GM13976 (cell line): ENCODE measurements around the gene CREB3.

Source experiments
- DNase-seq: peaks from one replicate; pipeline ENCODE4 v3.0.0; 2012; ENCODE audit warnings: low spot score
- in situ Hi-C: fragments of 300-500 bp; cut with MboI; formaldehyde crosslinking; loops from one replicate; pipeline ENCODE4 v1.12.0; 2022; ENCODE audit warnings: low sequenced_read_pairs, mixed read lengths, inconsistent platforms; ENCODE audit not compliant: unreplicated experiment
- TF ChIP-seq, protein P1 (sequence below): IDR thresholded peaks from 2 replicates; pipeline ENCODE4 v1.5.1; 2012; ENCODE audit warnings: borderline replicate concordance, mild to moderate bottlenecking; ENCODE audit not compliant: insufficient read depth; ENCODE audit errors: extremely low read depth, missing control alignments, control extremely low read depth

The CREB3 gene

DNA sequence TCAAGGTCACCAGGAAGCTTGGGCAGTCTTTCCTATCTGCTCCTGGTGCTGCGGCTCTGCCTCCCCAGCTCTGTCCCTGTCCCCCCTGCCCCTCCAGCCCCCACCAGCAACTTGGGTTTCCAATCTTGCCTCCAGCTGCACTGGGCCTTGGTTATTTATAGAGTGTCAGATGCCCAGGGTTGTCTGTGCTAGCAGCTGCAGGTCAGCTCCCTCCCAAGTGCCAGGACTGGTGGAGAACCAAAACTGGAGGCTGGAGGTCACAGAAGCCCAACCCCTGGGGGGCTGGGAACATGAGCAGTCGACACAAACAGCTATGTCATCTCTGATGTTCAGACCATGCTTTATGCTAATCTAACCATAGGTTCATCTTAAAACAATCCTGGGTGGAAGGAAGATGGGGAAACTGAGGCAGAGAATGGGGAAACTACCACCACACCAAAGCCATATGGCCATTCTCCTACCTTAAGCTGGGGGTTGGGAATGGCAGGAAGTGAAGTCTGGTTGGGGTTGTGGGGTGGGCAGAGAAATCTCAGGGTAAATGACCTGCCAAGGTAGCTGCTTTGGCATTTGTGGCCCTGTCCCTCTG is 44.4 kb upstream of the CREB3 start:
- TF ChIP-seq, protein P1, sequence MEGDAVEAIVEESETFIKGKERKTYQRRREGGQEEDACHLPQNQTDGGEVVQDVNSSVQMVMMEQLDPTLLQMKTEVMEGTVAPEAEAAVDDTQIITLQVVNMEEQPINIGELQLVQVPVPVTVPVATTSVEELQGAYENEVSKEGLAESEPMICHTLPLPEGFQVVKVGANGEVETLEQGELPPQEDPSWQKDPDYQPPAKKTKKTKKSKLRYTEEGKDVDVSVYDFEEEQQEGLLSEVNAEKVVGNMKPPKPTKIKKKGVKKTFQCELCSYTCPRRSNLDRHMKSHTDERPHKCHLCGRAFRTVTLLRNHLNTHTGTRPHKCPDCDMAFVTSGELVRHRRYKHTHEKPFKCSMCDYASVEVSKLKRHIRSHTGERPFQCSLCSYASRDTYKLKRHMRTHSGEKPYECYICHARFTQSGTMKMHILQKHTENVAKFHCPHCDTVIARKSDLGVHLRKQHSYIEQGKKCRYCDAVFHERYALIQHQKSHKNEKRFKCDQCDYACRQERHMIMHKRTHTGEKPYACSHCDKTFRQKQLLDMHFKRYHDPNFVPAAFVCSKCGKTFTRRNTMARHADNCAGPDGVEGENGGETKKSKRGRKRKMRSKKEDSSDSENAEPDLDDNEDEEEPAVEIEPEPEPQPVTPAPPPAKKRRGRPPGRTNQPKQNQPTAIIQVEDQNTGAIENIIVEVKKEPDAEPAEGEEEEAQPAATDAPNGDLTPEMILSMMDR = no peak
- in situ Hi-C loops = no loop called here
- no peak for DNase-seq

- in situ Hi-C loops = no loop called here
- no peak for DNase-seq
- TF ChIP-seq, protein P1 = no peak
These were observed 43.6 kb upstream of the CREB3 start for GRCh38 chr9:35688558-35689541.

DNA sequence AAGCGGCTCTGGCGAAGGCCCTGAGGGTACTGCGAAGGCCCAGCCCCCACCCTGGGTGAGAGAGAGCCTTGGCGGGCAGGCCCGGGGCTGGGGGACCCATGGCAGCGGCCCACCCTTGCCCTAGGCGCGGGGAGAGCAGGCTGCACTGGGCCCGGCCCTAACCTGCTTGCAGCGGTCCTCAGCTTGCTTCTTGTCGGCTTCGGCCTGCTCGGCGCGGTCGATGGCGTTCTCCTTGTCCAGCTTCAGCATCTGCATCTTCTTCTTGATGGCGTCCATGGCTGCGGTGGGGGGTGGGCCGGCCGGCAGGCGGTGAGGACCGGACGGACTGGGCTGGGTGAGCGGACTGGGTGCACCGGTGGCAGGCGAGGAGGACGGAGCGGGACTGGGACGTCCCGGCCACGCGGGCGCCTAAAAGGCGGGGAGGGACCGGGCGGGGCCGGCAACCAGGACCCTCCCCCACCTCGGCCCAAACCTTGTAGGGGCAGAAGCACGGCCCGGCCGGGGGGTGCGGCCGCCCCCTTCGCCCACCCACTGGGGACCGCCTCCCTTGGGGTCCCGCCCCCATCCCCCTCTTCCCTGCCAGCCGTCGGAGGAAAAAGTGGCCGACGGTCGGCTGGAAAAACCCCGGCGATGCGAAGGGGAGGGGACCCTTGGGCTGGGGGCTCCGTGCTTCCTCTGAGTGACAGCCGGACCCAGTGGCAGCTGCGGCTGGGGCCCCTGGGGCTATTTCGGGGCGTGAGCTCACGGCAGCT is 42.7 kb upstream of the CREB3 start, which contains the start of gene TPM2:
Gene TPM2 (minus strand): TSS at position 384 of the 752 bp plus-strand sequence. CDS start 108 bp downstream, at position 276.
- DNase-seq = peak; percentile 69
- TF ChIP-seq, protein P1 = no peak
- in situ Hi-C loops = no loop called here

DNA sequence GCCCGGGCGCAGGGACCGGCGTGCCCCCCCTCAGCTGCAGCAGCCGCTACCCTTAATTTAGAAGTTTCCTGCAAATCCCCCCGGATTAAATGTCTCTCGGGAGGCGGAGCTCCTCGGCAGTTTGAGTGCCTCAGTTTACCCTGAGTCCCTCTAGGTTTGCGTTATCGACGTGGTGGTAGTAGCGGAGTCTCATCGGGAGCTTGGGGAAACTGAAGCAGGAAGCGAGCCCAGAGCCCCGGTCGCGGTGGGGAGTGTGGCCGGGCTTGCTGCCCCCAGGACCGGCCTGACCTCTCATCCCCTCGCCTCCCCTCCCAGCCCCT is 42.2 kb upstream of the CREB3 start:
- in situ Hi-C loops = no loop called here
- TF ChIP-seq, protein P1 = no peak
- DNase-seq = no peak

- peak; percentile 71 for DNase-seq
- in situ Hi-C loops = no loop called here
- TF ChIP-seq, protein P1 = no peak
These were observed 41.7 kb upstream of the CREB3 start for GRCh38 chr9:35690614-35691333.

DNA sequence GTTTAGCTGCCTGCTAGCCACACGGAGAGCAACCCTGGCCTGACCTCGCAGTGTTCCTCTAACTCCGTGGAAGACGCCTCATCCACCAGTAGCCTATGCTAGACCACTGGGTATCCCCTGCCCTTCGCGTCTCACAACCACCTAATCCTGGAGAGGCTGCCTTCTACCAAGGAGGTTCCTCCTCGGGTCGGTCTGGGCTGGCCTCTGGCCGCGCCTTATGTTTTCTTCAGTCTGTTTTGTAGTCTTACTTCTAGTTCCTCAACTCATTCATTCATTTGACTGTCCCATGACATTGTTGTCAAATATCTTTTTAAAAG is 41.2 kb upstream of the CREB3 start:
- no peak for DNase-seq
- in situ Hi-C loops = no loop called here
- TF ChIP-seq, protein P1 = no peak
